ENCODE measurements around the gene ASNSD1.

The ASNSD1 gene

GRCh38 chr2:189628817-189629530 lies 32.3 kb upstream of the ASNSD1 start:
- no peak overlapping the region for H3K27ac ChIP-seq
- intact Hi-C loops (cut with DNase I; ENCODE audit: low total_unique reads) = no loop called here
- TF ChIP-seq CTCF (IDR thresholded peaks at IDR 0.05) = no peak
- no peaks in the 10 kb centered on the region for H3K27me3 ChIP-seq
- H3K9me3 ChIP-seq = no peaks in the 10 kb centered on the region
- H3K4me3 ChIP-seq = no peak overlapping the region
- no peaks in the 10 kb centered on the region for H3K36me3 ChIP-seq
- peaks cover 0 to 8% (median 0%) of the 10 kb centered on the region in 4 donors for H3K4me1 ChIP-seq
- no peak for DNase-seq

DNA sequence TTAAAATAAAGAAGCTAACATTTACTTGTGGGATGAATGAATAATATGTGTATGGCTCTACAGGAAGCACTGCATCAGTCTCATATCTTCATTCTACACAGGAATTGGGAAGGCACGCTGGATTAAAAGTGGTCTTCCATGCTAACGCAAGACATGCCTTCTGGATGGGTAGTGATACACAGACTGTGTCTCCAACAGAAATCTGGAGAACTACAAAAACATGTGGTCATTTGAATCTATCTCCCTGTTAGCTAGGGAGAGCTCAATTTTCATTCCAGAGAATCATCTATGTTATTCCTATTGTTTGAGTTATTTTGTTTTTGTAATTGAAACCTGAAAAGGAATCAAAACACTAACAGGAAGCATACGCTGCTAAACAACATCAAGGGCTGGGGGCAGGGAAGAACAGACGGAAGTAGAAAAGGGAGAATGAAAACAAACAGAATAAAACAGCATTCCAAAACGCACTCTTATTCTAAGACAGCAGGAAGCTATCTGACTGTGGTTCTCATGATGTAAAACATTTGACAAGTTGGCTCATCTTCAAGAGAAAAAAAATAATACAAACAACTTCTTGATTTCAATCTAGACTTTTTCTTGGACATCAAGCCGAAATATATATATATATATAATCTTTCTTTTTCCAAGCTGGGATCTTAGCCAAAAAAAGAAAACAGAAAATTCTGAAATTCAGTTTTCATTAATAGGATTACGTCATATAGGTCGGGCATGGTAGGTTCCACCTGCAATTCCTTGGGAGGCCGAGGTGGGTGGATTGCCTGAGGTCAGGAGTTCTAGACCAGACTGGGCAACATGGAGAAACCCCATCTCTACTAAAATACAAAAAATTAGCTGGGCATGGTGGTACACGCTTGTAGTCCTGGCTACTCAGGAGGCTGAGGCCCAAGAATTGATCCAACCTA lies 31.5 kb upstream of the ASNSD1 start:
- Histone ChIP-seq H3K27ac (no peak overlapping the region), H3K9me3 (no peaks in the 10 kb centered on the region), H3K36me3 (no peaks in the 10 kb centered on the region), H3K27me3 (no peaks in the 10 kb centered on the region), H3K4me1 (peaks cover 0 to 13% (median 0%) of the 10 kb centered on the region in 4 donors), H3K4me3 (no peak overlapping the region)
- TF ChIP-seq CTCF (IDR thresholded peaks at IDR 0.05) = no peak
- no peak for DNase-seq
- intact Hi-C loops (cut with DNase I; ENCODE audit: low total_unique reads) = no loop called here

GRCh38 chr2:189631849-189632248 lies 29.4 kb upstream of the ASNSD1 start:
- TF ChIP-seq CTCF (IDR thresholded peaks at IDR 0.05) = no peak
- Histone ChIP-seq H3K27ac (no peak overlapping the region), H3K27me3 (no peaks in the 10 kb centered on the region), H3K4me3 (no peak overlapping the region), H3K36me3 (no peaks in the 10 kb centered on the region), H3K4me1 (peaks cover 0 to 13% (median 0%) of the 10 kb centered on the region in 4 donors), H3K9me3 (no peaks in the 10 kb centered on the region)
- intact Hi-C loops (cut with DNase I; ENCODE audit: low total_unique reads) = no loop called here
- no peak for DNase-seq

- Histone ChIP-seq H3K36me3 (no peaks in the 10 kb centered on the region), H3K4me3 (no peak overlapping the region), H3K4me1 (peaks cover 0 to 13% (median 0%) of the 10 kb centered on the region in 4 donors), H3K27ac (no peak overlapping the region), H3K27me3 (no peaks in the 10 kb centered on the region), H3K9me3 (no peaks in the 10 kb centered on the region)
- TF ChIP-seq CTCF (IDR thresholded peaks at IDR 0.05) = no peak
- DNase-seq = no peak
- intact Hi-C loops (cut with DNase I; ENCODE audit: low total_unique reads) = no loop called here
Measured at GRCh38 chr2:189633392-189633811, 27.9 kb upstream of the ASNSD1 start.

DNA sequence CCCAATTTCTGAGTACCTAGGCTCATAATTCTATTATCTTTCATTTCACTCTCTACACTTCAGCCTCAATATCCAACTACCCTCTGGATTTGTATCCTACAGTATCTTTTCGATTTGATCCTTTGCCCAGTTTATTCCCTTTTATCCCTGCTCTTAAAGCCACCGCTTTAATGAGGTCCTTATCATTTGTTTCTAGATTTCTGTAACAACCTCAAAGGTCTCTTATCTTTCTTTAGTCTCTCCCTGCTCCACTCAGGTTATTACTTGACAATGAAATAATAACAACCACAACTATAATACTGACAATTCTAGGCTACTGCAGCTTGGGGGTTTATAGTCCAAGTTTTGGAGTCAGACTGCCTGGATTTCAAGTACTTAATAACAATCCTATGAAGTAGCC lies 25.9 kb upstream of the ASNSD1 start:
- no peaks in the 10 kb centered on the region for H3K27me3 ChIP-seq
- no peak for DNase-seq
- H3K4me1 ChIP-seq = peaks cover 0 to 5% (median 0%) of the 10 kb centered on the region in 4 donors
- intact Hi-C loops (cut with DNase I; ENCODE audit: low total_unique reads) = no loop called here
- no peak for TF ChIP-seq CTCF (IDR thresholded peaks at IDR 0.05)
- no peak overlapping the region for H3K4me3 ChIP-seq
- no peaks in the 10 kb centered on the region for H3K9me3 ChIP-seq
- H3K27ac ChIP-seq = no peak overlapping the region
- H3K36me3 ChIP-seq = no peaks in the 10 kb centered on the region
